Ovary (tissue), 3 donors: ENCODE data around the gene SEMA4G.

Experiments used
- CTCF ChIP-seq, 3 donors: fragments of 450-650 bp in 2 of 3; fragments of 200-600 bp in 1 of 3; IDR thresholded peaks; one replicate each; pipeline versions ENCODE4 v1.5.1 to v1.8.0; 2016 to 2022; ENCODE audit warnings: antibody characterized with exemption in 3 of 3, mild to moderate bottlenecking in 1 of 3
- POLR2A ChIP-seq: fragments of 450-650 bp; IDR thresholded peaks from one replicate; pipeline ENCODE4 v1.6.1; 2017; ENCODE audit warnings: antibody characterized with exemption, mild to moderate bottlenecking, moderate library complexity
- donor health status: DM: no; HTN: no; CAD: no.

- no peak for TF ChIP-seq CTCF (IDR thresholded peaks at IDR 0.05)
- TF ChIP-seq POLR2A = no peak
These were observed 479 bp upstream of the SEMA4G start for GRCh38 chr10:100968863-100969186.
